GM19452 (cell line): ENCODE data around the gene AQP12A.

Source experiments
- ATAC-seq: cut with Tn5 transposase; IDR thresholded peaks from one replicate; pipeline ENCODE4 v1.9.1; 2021; ENCODE audit not compliant: unreplicated experiment

The AQP12A gene

DNA sequence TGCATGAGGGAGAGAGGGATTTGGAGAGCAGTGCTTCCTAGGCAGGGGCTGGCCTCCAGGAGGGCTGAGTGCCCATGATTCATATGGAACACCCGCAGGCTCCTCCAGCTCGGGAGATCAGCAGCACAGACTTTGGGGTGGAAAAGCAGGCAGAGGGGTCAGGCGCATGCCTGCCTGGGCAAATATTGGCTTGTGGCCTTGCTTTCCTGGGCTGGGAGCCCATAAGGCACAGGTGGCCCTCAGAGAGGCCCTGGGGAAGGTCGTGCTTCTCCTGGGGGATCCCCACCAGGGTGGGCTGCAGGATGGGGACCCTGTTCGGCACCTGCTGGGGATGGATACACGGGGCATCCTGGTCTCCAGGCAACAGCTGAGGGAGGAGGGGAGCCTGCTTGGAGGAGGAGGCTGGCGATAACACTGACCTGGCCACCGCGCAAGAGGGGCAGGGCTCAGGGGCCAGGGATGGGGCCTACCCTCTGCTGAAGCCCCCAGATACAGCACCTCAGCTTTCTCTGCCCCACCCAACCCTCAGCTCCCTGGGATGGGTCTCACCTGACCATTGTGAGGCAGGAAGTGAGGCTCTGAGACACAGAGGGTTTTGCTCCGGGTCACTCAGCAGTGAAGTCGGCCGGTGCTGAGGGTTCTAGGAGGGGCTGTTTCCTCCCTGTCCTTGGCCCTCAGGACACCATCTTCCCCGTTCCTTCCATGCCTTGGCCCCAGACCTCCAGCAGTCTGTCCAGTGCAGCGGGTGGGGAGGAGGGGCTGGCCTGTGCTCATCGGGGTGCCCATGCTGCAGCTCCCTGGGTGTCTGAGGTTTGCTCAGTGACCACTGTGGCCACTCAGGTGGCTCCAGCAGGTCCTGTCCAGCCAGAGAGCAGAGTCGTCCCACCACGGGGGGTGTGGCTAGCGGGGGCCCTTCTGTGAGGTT is 12.0 kb downstream of the AQP12A start:
- no peak for ATAC-seq

DNA sequence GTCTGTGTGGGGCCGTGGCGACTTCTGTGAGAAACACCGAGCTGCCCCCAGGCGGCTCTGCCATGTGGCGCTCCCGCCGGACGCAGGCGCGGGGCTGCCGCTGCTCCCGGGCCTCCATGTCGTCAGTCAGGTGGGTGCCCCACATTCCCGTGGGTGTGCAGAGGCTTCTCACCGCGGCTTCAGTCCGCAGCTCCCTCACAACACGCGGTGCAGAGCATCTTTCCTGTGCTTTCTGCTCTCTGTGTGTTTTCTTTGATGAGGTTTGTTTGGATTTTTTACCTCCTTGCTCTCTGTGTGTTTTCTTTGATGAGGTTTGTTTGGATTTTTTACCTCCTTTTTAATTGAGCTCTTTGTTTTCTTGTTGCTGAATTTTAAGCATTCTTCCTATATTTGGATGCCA is 13.0 kb downstream of the AQP12A start:
- ATAC-seq = no peak

- ATAC-seq = no peak
These were observed 13.6 kb downstream of the AQP12A start for GRCh38 chr2:240705204-240705791.

DNA sequence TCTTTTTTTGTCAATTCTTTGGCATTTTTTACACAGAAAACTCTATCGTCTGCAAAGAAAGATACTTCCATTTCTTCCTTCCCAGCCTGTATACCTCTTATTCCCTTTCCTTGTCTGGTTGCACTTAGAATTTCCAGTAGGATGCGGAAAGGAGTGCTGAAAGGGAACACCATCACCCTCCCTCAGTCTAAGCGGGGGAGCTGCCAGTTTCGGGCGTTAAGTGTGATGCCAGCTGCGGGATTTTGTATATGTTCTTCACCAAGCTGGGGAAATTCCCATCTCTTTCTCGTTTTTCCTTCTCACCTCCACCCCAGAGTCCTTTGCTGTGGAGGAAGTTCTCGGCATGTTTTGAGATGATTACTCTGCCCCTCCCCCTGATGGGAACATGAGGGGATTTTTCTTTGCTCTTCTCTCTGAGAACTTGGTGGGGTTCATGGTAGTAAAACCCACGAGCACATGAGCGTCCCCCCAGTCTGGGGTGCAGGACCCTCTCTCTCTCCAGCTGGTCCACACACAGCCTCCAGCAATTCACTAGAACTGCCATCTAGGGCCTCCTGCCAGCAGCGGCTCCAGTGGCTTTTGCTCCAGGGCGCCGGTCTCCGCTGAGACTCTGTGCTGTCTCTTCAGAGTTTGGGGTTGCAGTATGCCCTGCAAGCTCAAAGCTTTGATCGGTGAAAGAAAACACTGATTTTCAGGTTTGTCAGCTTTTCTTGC is 15.5 kb downstream of the AQP12A start:
- ATAC-seq = no peak

GRCh38 chr2:240707821-240708220 is 16.2 kb downstream of the AQP12A start:
- ATAC-seq = no peak

GRCh38 chr2:240708457-240708856 is 16.8 kb downstream of the AQP12A start:
- ATAC-seq = no peak

- ATAC-seq = no peak
These were observed 19.6 kb downstream of the AQP12A start for GRCh38 chr2:240711296-240711695.

GRCh38 chr2:240711701-240712100 is 20.0 kb downstream of the AQP12A start:
- no peak for ATAC-seq

DNA sequence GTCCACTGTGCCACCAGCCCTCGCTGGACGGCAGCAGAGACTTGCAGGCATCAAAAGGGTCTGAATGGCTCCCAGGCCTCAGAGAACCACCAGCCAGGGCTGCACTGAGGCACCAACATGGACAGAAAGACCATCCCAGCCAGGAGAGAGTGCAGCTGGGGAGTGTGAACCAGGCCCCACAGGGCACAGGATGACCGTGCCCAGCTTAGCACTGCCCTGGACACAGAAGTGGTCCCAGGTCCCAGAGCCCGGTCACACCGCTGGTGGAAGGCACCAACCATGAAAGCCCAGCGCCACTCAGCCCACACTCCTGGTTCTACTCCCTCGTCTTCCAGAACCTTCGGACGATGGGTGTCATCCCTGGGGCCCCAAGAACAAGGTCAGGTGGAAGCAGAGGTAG is 20.5 kb downstream of the AQP12A start:
- no peak for ATAC-seq

DNA sequence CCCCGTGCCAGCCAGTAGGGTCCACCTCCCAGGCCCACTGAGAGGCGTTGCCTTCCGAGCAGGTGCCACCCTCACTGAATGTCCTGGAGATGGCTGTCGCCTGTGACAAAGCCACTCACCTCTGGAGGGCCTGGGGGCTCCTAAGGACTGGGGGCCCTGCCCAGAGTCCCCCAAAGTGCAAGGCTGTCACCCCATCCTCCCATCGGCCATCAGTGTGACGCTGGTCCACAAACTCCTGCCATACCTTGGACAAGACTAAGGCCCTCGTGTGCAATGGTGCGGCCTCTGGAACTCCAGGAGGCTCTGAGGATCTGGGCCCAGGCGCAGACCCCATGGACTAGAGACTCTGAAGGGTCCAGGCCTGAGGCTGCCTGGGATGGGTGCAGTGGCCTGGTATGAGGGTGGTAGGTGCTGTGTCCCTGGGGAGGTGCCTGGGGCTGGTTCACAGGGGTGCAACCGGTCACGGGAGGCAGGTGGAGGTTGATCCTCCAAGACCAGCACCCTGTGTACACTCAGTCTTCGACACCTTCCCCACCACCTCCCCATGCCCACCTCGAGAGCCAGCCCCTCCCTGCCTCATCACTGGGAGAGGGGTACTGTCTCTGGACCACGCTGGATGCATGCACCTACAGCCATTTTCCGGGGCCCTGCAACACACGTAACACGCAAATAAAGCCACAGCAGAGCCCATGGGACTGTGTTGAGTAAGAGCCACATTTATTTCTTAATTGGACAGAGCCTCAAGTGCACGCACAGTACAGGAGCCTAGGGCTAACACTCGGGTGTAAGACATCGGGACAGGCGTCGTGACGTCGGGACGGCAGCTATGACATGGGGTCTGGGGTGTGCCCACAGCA is 21.6 kb downstream of the AQP12A start:
- no peak for ATAC-seq

DNA sequence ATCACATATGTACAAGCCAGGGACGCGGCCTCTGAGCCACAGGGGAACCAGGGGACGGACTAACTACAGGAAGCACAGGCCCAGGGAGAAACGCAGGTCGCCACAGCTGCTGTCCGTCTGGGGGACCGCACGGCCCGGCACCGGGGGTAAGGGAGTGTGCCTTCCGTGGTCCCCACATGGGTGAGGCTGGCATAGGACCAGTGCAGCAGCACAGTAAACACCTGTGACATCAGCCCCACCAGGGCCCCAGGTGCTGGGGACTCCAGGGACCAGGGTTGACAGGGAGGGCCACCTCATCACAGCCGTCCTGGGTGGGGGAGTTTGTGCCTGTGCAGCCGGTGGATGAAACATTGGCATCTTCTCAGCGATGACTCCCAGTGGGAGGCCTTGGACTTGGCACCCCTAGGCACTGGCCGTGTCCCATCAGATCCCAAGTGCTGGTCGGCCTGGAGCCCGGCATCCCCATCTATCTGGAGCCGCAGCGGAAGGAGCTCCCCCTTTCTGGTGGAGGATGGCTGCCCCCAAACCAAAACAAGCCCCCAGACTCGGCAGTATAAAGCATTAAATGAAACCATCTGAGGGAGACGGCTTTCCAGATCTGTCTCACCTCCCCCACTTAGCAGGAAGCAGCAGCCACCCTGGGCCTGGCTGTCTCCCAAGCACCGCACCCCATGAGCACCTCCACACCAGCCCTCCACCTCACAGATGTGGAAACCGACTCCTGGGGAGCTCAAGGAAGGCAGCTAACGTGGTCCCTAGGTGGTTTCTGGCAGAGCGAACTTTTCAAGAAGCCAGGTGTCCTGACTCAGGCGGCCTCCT is 22.5 kb downstream of the AQP12A start:
- ATAC-seq = no peak

DNA sequence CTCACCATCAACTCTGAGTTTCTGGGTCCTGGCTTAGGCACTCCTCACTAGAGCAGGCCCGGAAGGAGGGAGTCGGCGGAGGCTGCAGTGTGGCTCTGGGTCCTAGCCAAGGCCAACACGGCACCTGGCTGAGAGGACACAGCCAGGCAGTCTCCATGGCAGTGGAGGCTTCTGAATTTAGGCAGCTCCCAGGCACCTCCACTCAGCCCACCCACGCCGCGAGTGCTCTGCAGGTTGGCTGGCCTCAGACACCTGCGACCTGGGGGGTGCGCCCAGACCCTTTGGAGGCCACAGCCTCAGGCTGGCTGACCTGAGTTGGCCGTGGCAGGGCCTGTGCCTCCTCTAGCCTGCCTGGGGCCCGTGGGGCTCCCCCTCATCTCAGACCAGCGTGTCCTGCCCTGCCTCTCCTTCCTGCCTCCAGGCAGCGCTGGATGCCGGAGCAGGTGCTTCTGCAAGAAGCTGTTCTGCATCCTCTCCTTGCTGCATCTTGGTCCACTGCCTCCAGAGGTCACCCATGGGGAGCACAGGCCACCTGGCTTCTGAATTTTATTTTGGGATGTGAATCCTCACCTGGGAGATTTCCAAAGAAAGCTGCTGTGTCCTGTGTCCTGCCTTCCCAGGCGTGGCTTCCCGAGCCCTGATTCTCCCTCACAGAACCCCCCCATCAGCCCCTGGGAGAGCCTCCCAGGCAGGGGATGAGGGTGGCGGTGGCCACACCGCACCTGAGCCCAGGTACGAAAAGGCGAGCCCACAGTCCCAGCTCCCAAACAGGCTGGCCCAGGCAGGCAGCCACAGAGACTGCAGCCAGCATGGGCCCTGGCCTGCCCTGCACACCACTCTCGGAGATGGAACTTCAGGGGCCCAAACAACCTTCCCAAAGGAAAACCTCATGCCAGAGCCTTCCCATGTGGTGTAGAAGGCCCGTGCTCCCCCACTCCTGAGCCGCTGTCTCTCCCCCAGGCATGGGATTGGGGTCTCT is 23.4 kb downstream of the AQP12A start:
- ATAC-seq = no peak

DNA sequence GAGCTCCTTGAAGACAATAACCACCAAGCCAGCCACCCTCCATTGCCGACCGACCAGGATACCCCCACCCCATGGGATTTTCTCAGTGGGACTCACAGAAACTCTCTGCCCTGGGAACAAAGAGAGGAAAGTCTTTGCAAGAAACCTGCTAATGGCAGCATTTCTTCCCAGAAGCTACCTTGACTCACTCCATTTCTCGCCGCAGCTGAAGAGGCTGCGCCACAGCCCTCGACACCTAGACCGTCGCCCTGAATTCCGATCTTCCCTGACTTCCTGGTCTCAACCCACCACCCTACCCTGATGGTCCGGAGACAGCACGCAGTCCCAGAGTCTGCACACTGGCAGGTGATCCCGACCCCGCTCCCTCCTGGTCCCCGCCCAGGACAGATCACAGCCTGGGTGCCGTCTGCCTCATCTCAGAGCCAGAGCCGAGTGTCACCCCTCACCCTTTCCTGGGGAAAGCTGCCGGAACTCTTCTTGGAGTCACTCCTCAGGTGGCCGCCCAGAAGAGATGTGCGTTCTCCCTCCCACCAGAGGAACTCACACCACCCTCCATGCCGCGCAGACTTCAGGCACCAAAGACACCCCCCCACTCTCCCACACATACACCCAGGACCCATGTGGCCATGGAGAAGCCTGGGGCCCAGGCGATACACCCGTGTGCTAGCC is 24.6 kb downstream of the AQP12A start:
- no peak for ATAC-seq

GRCh38 chr2:240717181-240717641 is 25.5 kb downstream of the AQP12A start:
- no peak for ATAC-seq

- no peak for ATAC-seq
These were observed 26.3 kb downstream of the AQP12A start for GRCh38 chr2:240717681-240718581.

DNA sequence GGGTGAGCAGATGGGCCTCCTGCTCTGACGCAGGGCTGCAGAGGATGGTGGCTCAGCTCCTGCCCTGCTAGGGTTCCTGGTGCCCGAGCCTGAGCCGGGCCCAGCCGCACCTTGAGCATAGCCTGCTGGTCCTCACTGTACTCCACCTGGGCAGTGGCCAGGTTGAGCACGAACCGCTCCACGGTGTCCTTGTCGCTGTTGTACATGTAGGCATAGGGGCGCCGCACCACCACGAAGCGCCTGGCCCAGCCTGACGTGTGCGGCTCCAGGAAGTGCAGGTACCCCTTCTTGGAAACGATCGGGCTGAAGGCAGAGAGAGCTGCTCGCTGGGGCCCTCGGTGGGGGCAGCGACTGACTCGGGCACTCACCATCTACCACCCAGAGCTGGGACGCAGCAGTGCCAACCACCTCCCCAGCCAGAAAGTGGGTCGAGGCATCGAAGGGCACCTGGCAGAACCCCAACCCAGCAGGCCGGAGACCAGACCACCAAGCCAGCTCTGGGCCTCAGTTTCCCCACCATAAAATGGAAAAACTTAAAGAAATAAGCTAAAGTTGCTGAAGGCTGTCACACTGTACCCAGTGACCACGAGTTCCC is 27.3 kb downstream of the AQP12A start:
- ATAC-seq = no peak
